Stimulated activated CD4-positive, alpha-beta T cell treated with anti-CD3 and anti-CD28 coated beads, TNF-alpha, amount 100 ng/mL, for 24 hours (primary cell): ENCODE results near the gene ABLIM3.

ENCODE experiments used
- DNase-seq, 3 experiments: peaks; one replicate each; pipeline ENCODE4 v3.0.0-alpha.2; 2020; ENCODE audit warnings: low read depth in 3 of 3

Gene ABLIM3

GRCh38 chr5:149309354-149309753 is 168.1 kb downstream of the ABLIM3 start:
- no peak for DNase-seq
